HG03439 (cell line): ENCODE measurements around the gene WNK1.
A peak's percentile ranks its signal among the peaks of the same experiment; 100 is the strongest.
"Not testable (repeated sequence)": the region's sequence is repeated elsewhere in the genome, so short reads cannot be mapped to it uniquely, and the experiment has no call there.

Experiments
- ATAC-seq: cut with Tn5 transposase; IDR thresholded peaks from one replicate; pipeline ENCODE4 v1.9.1; 2021; ENCODE audit warnings: mild to moderate bottlenecking, moderate library complexity; ENCODE audit not compliant: unreplicated experiment

Gene WNK1

GRCh38 chr12:740921-741320 lies 11.5 kb upstream of the WNK1 start:
- no peak for ATAC-seq

GRCh38 chr12:749751-750270 lies 2.6 kb upstream of the WNK1 start:
- ATAC-seq, result no peak

GRCh38 chr12:750366-751191 lies 1.8 kb upstream of the WNK1 start:
- ATAC-seq, result no peak

- ATAC-seq, result peak; percentile 39
Observed at GRCh38 chr12:751192-751998, 984 bp upstream of the WNK1 start.

- ATAC-seq, result peak; percentile 31
Observed at GRCh38 chr12:752695-753610, 574 bp downstream of the WNK1 start.

- ATAC-seq, result no peak
Observed at GRCh38 chr12:753611-754472, 1.5 kb downstream of the WNK1 start.

GRCh38 chr12:754473-754820 lies 2.1 kb downstream of the WNK1 start:
- no peak for ATAC-seq

- no peak for ATAC-seq
Observed at GRCh38 chr12:754851-755562, 2.6 kb downstream of the WNK1 start.

GRCh38 chr12:759628-760027 lies 7.2 kb downstream of the WNK1 start:
- no peak for ATAC-seq

- no peak for ATAC-seq
Observed at GRCh38 chr12:761256-761655, 8.9 kb downstream of the WNK1 start.

GRCh38 chr12:765840-766239 lies 13.5 kb downstream of the WNK1 start:
- no peak for ATAC-seq

- ATAC-seq, result no peak
Observed at GRCh38 chr12:768434-768833, 16.1 kb downstream of the WNK1 start.

GRCh38 chr12:770479-770878 lies 18.1 kb downstream of the WNK1 start:
- no peak for ATAC-seq

- ATAC-seq, result no peak
Observed at GRCh38 chr12:772056-772697, 19.8 kb downstream of the WNK1 start.

- ATAC-seq, result no peak
Observed at GRCh38 chr12:774051-774614, 21.8 kb downstream of the WNK1 start.

GRCh38 chr12:775973-776771 lies 23.8 kb downstream of the WNK1 start:
- not testable (repeated sequence) for ATAC-seq

GRCh38 chr12:776772-777373 lies 24.5 kb downstream of the WNK1 start:
- ATAC-seq, result not testable (repeated sequence)
